Mammary epithelial cell (primary cell): ENCODE results near the gene ZNF473.

Experiments used
- EZH2 ChIP-seq: IDR thresholded peaks from 2 replicates; pipeline ENCODE4 v1.6.1; 2012; ENCODE audit warnings: low read length, inconsistent platforms, borderline replicate concordance
- TF ChIP-seq, protein P1 (sequence below), 2 donors: IDR thresholded peaks in 1 of 2; conservative IDR thresholded peaks in 1 of 2; 2 replicates each; pipeline ENCODE4 v1.5.1; 2011 to 2012; ENCODE audit warnings: inconsistent platforms in 2 of 2, low read length in 2 of 2, mild to moderate bottlenecking in 2 of 2, control low read depth in 1 of 2, low read depth in 1 of 2; ENCODE audit not compliant: insufficient read depth in 1 of 2; ENCODE audit errors: extremely low read depth in 1 of 2

DNA sequence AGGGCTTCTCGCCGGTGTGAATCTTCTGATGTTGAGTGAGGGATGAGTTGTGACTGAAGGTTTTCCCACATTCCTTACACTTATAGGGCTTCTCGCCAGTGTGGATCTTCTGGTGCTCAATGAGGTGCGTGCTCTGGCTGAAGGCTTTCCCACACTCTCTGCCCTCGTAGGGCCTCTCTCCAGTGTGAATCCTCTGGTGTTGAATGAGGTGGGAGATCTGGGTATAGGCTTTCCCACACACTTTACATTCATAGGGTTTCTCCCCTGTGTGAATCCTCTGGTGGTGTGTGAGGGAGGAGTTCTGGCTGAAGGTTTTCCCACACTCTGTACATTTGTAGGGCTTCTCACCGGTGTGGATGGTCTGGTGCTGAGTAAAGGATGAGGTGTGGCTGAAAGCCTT lies 33.2 kb downstream of the ZNF473 start:
- TF ChIP-seq EZH2, result no peak
- TF ChIP-seq, protein P1, sequence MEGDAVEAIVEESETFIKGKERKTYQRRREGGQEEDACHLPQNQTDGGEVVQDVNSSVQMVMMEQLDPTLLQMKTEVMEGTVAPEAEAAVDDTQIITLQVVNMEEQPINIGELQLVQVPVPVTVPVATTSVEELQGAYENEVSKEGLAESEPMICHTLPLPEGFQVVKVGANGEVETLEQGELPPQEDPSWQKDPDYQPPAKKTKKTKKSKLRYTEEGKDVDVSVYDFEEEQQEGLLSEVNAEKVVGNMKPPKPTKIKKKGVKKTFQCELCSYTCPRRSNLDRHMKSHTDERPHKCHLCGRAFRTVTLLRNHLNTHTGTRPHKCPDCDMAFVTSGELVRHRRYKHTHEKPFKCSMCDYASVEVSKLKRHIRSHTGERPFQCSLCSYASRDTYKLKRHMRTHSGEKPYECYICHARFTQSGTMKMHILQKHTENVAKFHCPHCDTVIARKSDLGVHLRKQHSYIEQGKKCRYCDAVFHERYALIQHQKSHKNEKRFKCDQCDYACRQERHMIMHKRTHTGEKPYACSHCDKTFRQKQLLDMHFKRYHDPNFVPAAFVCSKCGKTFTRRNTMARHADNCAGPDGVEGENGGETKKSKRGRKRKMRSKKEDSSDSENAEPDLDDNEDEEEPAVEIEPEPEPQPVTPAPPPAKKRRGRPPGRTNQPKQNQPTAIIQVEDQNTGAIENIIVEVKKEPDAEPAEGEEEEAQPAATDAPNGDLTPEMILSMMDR (conservative IDR thresholded peaks at IDR 0.05 in 1 of 2, IDR thresholded peaks at IDR 0.05 in 1 of 2; ENCODE audit: extremely low read depth in 1 of 2, insufficient read depth in 1 of 2, low read depth in 1 of 2, low read length in 2 of 2), result no peak
